Endothelial cell (in vitro differentiated cells): ENCODE data around the gene TPI1. TPM values are rescaled to one million over a fixed set of nuclear protein-coding genes. Genes with fewer than 3 reads are reported as not detected.
"Not testable (repeated sequence)": the region's sequence is repeated elsewhere in the genome, so short reads cannot be mapped to it uniquely, and the experiment has no call there.

Source experiments
- DNase-seq: peaks from one replicate; pipeline ENCODE4 v3.0.0; 2021; ENCODE audit warnings: low spot score
- H3K27ac Mint-ChIP-seq: one replicate; pipeline ENCODE4 v1.8.0; 2021; ENCODE audit warnings: mixed read lengths, inconsistent platforms; ENCODE audit not compliant: unreplicated experiment
- H3K27me3 Mint-ChIP-seq: one replicate; pipeline ENCODE4 v1.8.0; 2021; ENCODE audit warnings: mild to moderate bottlenecking, moderate library complexity, mixed read lengths, inconsistent platforms; ENCODE audit not compliant: unreplicated experiment
- H3K36me3 Mint-ChIP-seq: one replicate; pipeline ENCODE4 v1.8.0; 2021; ENCODE audit warnings: mild to moderate bottlenecking, low read depth, mixed read lengths, inconsistent platforms; ENCODE audit not compliant: unreplicated experiment
- H3K4me1 Mint-ChIP-seq: one replicate; pipeline ENCODE4 v1.8.0; 2021; ENCODE audit warnings: mild to moderate bottlenecking, mixed read lengths, inconsistent platforms; ENCODE audit not compliant: unreplicated experiment
- H3K4me3 Mint-ChIP-seq: one replicate; pipeline ENCODE4 v1.8.0; 2021; ENCODE audit warnings: mild to moderate bottlenecking, mixed read lengths, inconsistent platforms; ENCODE audit not compliant: unreplicated experiment
- H3K9me3 Mint-ChIP-seq: one replicate; pipeline ENCODE4 v1.8.0; 2021; ENCODE audit warnings: mixed read lengths, inconsistent platforms; ENCODE audit not compliant: unreplicated experiment
- CTCF ChIP-seq: fragments of 200-600 bp; sonication (generic); IDR thresholded peaks from one replicate; pipeline ENCODE4 v1.5.0; 2021; ENCODE audit warnings: antibody characterized with exemption; ENCODE audit not compliant: unreplicated experiment
- total RNA-seq: library from RNA; stranded (reverse); fragmentation: NEBNext Ultra II Directional; extraction: Animal tissue kit (Norgen Biotek cat#: 25700); gene quantifications from one replicate; pipeline ENCODE4 v1.2.1, GENCODE V29; 2021; ENCODE audit not compliant: unreplicated experiment

The TPI1 gene
- total RNA-seq, 1 donor from 2014 or later = 356 TPM

- peaks cover 26% of the 10 kb centered on the region for H3K4me1 Mint-ChIP-seq
- H3K4me3 Mint-ChIP-seq = peak within 1 kb of the TSS; percentile 94
- peaks cover 11% of the 10 kb centered on the region for H3K27me3 Mint-ChIP-seq
- no peak for TF ChIP-seq CTCF
- H3K27ac Mint-ChIP-seq = peak within 1 kb of the TSS; percentile 48
- peaks cover 31% of the 10 kb centered on the region for H3K36me3 Mint-ChIP-seq
- DNase-seq = peak; percentile 100
- no peaks in the 10 kb centered on the region for H3K9me3 Mint-ChIP-seq
Measured at GRCh38 chr12:6873094-6874014, 6.0 kb downstream of the TPI1 start, which contains the start of gene SPSB2. SPSB2 (minus strand) TSS chr12:6873303; CDS start chr12:6872901, 402 bp downstream.

GRCh38 chr12:6874015-6874368, 6.7 kb downstream of the TPI1 start:
- H3K27me3 Mint-ChIP-seq = peaks cover 11% of the 10 kb centered on the region
- H3K27ac Mint-ChIP-seq = peak overlapping the region; percentile 48
- H3K4me3 Mint-ChIP-seq = peak overlapping the region; percentile 90
- DNase-seq, H3K9me3 Mint-ChIP-seq: not testable (repeated sequence)
- peaks cover 26% of the 10 kb centered on the region for H3K36me3 Mint-ChIP-seq
- H3K4me1 Mint-ChIP-seq = peaks cover 20% of the 10 kb centered on the region

GRCh38 chr12:6879824-6880223, 12.5 kb downstream of the TPI1 start:
- H3K36me3 Mint-ChIP-seq, H3K4me3 Mint-ChIP-seq, H3K27ac Mint-ChIP-seq, H3K9me3 Mint-ChIP-seq, H3K4me1 Mint-ChIP-seq, H3K27me3 Mint-ChIP-seq, DNase-seq: not testable (repeated sequence)

- no peaks in the 10 kb centered on the region for H3K9me3 Mint-ChIP-seq
- peaks cover 3% of the 10 kb centered on the region for H3K27me3 Mint-ChIP-seq
- DNase-seq = no peak
- TF ChIP-seq CTCF = no peak
- no peak overlapping the region for H3K27ac Mint-ChIP-seq
- H3K36me3 Mint-ChIP-seq = no peaks in the 10 kb centered on the region
- H3K4me1 Mint-ChIP-seq = peaks cover 2% of the 10 kb centered on the region
- H3K4me3 Mint-ChIP-seq = no peak overlapping the region
Measured at GRCh38 chr12:6883252-6883651, 15.9 kb downstream of the TPI1 start.

GRCh38 chr12:6883683-6884082, 16.4 kb downstream of the TPI1 start:
- Mint-ChIP-seq H3K27me3 (peaks cover 3% of the 10 kb centered on the region), H3K36me3 (no peaks in the 10 kb centered on the region), H3K27ac (no peak overlapping the region), H3K4me3 (no peak overlapping the region), H3K9me3 (no peaks in the 10 kb centered on the region), H3K4me1 (peaks cover 2% of the 10 kb centered on the region)
- TF ChIP-seq CTCF = no peak
- DNase-seq = no peak

GRCh38 chr12:6884539-6884938, 17.2 kb downstream of the TPI1 start:
- no peak overlapping the region for H3K4me3 Mint-ChIP-seq
- H3K9me3 Mint-ChIP-seq = no peaks in the 10 kb centered on the region
- no peaks in the 10 kb centered on the region for H3K36me3 Mint-ChIP-seq
- TF ChIP-seq CTCF = no peak
- H3K27ac Mint-ChIP-seq = no peak overlapping the region
- peaks cover 2% of the 10 kb centered on the region for H3K4me1 Mint-ChIP-seq
- DNase-seq = no peak
- no peaks in the 10 kb centered on the region for H3K27me3 Mint-ChIP-seq

GRCh38 chr12:6886206-6886999, 19.1 kb downstream of the TPI1 start:
- H3K4me3 Mint-ChIP-seq, H3K4me1 Mint-ChIP-seq, H3K9me3 Mint-ChIP-seq, H3K27me3 Mint-ChIP-seq, H3K27ac Mint-ChIP-seq, H3K36me3 Mint-ChIP-seq, DNase-seq: not testable (repeated sequence)
